ENCODE results near the gene ETAA1.

Gene ETAA1

DNA sequence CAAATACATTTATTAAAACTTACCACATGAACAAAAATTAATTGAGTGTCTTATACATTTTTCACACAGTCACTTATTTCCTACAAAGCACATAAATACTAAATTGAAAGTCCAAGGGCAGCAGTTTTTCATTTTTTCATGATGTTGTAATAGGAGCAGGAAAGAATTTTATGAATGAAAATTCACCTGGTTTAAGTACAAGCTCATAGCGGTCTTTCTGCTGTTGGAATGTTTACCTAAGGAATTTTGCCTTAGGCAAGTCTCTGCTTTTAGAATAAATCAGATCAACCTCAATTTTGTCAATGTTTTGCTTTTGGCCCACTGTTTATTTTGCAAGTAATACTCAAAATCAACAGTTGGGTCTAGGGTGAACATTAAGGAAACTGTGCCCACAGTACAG is 40.0 kb downstream of the ETAA1 start:
- DNase-seq (ENCODE audit: low read depth in 1 of 2, low spot score in 1 of 2), result no peak

DNA sequence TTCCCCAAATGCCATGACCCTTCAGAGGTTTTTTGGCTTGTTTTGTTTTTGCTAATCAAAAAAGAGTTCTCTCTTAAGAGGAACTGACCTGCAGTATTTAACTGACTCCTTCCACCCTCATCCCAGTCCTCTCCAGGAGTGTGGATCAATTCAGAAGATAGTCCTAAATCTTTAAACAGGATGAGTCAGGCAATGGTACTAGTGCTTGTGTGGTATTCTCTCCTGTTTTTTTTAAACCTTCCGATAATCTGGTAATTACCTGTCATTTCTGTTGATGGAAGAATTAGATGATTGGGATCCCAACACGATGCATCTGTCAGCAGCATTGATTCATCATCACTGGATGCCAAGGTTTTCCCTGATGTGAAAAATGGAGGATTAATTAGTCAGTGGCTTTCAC is 41.2 kb downstream of the ETAA1 start:
- DNase-seq (ENCODE audit: low read depth in 1 of 2, low spot score in 1 of 2), result no peak

- DNase-seq (ENCODE audit: low read depth in 1 of 2, low spot score in 1 of 2), result no peak
These were observed 48.6 kb downstream of the ETAA1 start for GRCh38 chr2:67445652-67446268.

DNA sequence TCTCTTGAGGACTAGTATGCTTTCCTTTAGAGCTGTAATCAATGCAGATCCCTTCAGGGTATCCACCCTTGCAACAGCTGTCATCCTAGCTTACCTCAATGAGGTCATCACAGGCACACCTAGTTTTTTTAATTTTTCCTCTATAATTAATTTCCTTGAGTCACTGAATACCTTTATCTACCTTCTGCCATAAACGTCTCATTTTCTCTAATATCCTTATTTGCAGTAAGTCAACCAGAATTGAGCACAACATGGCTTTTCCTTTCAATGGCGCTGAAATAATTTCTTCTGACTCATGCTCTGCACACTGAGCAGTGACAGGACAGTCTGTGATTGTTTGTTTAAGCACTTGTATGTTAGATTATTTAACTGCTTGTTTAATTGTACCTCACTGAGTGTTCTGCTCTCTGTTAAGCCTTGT is 49.4 kb downstream of the ETAA1 start:
- DNase-seq (ENCODE audit: low read depth in 1 of 2, low spot score in 1 of 2), result no peak

DNA sequence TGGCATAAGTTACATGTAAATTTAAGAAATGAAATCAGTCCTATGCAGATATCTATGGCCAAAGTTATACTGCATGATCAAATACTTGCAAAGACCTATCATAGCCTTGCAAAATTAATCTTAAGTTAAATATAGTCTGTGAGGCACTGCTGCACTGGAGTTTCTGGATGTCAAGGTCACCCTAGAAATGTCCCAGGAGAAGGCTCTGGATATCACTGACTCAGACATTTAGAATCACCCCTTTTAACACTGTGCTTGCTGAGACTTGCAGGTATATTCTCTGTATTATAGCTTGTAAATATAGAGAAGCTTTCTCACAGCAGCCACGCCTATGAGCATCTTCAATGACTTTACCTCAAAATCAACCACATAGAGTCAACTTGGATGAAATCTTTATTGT is 51.5 kb downstream of the ETAA1 start:
- DNase-seq (ENCODE audit: low read depth in 1 of 2, low spot score in 1 of 2), result no peak

DNA sequence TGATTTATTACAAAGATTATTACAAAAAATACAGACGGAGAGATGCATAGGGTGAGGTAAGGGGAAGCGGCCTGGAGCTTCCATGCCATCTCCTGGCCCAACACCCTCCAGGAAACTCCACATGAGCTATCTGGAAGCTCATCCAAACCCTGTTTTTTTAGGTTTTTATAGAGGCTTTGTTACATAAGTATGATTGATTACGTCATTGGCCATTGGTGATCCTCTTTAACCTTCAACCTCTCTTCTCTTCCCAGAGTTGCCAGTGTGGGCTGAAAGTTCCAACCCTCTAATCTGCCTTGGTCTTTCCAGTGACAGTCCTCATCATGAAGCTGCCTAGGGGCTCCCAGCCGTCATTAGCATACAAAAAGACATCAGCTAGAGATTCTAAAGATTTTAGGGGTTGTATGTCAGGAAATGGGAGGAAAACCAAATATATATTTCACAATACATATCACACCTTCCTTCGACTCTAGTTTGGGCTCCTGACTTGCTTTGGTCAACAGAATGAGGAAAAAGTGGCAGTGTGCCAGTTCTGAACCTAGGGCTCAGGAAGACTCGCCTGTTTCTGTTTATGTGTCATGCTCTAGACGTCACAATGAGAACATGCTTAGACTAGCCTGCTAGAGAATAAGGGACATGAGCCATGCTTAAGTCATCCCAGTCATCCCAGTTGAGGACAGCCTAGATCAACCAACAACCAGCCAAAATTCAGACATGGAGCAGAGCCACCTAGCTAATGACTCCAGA is 54.1 kb downstream of the ETAA1 start:
- no peak for DNase-seq (ENCODE audit: low read depth in 1 of 2, low spot score in 1 of 2)

GRCh38 chr2:67453310-67453709 is 56.2 kb downstream of the ETAA1 start:
- no peak for DNase-seq (ENCODE audit: low read depth in 1 of 2, low spot score in 1 of 2)

DNA sequence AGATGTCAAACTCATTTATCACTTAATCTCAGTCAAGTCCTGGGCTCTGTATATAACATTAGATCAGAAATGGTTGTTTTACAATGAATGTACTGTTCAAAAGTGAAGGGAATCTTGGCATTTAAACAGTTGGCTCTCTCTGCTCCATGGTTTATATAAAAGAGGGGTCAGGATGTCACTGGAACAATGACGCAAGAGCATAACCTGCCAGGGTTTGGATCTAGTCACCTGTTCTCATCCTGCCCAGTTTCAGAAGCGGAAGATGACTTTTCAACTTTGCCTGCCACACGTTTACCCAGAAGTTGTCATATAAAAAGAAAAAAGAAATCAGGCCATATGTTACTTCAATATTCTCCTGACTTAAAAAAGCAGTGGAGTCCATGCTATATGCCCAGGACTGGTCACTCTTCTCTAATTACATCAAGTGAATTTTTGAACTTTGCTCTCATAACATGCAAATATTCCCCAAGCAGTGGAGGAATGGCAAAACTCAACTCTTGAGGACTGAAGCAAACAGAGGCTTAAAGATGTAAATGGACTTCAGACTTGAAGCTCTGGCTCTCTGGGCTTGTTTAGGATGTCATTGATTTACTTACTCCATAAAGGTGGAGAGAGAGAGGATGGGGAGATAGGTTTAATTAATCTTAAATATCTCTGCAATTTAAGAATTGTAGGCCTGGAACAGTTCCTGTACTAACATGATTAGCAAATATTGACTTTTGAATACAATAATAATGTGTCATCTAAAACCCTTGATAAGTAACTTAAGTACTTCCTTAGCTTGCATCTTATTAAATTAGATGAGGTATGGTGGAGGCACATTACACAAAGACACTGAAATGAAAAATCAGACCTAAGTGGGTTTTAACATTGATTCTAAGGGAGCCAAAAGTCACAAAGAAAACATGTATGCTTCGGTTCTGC is 58.3 kb downstream of the ETAA1 start:
- no peak for DNase-seq (ENCODE audit: low read depth in 1 of 2, low spot score in 1 of 2)

DNA sequence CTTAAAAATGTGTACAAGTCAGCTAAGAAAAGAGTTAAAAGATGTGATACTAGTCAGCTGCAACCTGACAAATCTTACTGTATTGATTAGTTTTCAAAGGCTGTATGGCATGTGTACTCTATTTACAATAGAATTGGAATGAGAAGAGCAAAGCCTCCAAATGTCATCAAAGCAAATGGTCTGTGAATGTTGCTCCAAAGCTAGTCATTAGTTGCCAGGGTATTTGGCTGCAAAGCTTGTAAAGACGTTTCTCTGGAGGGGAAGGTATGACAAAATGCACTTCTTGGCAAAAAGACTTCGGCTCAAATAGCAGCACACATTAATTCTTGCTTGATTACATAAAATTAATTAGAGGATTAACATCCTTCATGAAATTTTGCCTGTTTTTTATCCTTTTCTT is 59.3 kb downstream of the ETAA1 start:
- DNase-seq (ENCODE audit: low read depth in 1 of 2, low spot score in 1 of 2), result no peak

GRCh38 chr2:67457699-67458098 is 60.6 kb downstream of the ETAA1 start:
- DNase-seq (ENCODE audit: low read depth in 1 of 2, low spot score in 1 of 2), result no peak

DNA sequence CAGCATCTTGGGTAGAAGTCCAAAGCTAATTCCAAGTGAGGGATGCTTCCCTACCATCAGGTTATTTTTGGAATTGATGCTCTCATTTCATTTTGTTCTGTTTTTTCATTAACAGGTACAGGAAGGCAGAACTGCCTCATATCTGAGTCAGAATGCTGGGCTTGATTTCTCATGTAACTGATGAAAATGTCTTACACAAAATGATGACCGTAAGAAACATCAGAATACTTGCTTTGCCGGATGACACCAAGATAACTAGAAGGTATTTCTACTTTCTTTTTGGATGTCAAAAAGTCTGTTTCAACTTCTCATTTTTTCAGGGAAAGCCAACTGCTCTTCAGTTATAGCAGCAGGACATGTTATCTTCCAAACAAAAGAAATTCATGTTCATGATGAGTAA is 62.6 kb downstream of the ETAA1 start:
- no peak for DNase-seq (ENCODE audit: low read depth in 1 of 2, low spot score in 1 of 2)

Data from stimulated activated CD4-positive, alpha-beta T cell treated with anti-CD3 and anti-CD28 coated beads, Interleukin-15, amount 100 ng/mL, for 1 hour (primary cell).